ENCODE results near the gene ATP9A.
"Not testable (repeated sequence)": the region's sequence is repeated elsewhere in the genome, so short reads cannot be mapped to it uniquely, and the experiment has no call there.

Gene ATP9A

DNA sequence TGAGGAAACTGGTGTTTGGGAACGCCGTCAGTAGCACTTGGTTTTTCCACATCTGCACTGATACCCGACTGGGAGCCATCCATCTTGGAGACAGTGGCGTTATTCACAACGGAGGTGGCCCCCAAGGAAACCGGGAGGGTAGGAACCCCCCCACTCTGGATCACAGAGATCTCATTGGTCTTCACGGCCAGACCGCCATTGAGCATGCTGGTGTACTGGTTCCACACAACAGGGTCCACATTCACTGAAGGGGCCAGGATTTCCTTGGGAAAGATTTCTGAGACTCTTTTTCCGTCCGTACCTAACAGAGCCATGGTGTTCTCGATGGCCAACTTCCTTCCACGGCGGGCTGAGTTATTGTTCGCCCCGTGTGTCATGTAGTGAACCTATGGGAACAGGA is 16.1 kb upstream of the ATP9A start:
- Histone ChIP-seq H3K9me3 (ENCODE audit: control insufficient read depth, insufficient read depth, low read length) (no peaks in the 10 kb centered on the region), H3K4me1 (ENCODE audit: control insufficient read depth, low read length) (no peaks in the 10 kb centered on the region), H3K27me3 (ENCODE audit: control insufficient read depth, low read length) (no peaks in the 10 kb centered on the region), H3K9me2 (replicated peaks; ENCODE audit: control insufficient read depth, low read length) (no peaks in the 10 kb centered on the region), H4K20me1 (ENCODE audit: control insufficient read depth, insufficient read depth, low read depth, low read length) (no peaks in the 10 kb centered on the region), H3K27ac (ENCODE audit: low read depth, low read length) (no peak overlapping the region), H3K36me3 (ENCODE audit: control insufficient read depth, low read length) (no peaks in the 10 kb centered on the region), H3K4me2 (ENCODE audit: low read length) (no peak overlapping the region), H3K4me3 (ENCODE audit: low read length) (no peak overlapping the region), H3F3A (ENCODE audit: control insufficient read depth, insufficient read depth) (no peaks in the 10 kb centered on the region), H3K79me2 (ENCODE audit: control insufficient read depth, low read length) (no peaks in the 10 kb centered on the region)
- TF ChIP-seq EZH2phosphoT487 (IDR thresholded peaks at IDR 0.05; ENCODE audit: borderline replicate concordance, low read length) = no peak
- TF ChIP-seq, protein P1, sequence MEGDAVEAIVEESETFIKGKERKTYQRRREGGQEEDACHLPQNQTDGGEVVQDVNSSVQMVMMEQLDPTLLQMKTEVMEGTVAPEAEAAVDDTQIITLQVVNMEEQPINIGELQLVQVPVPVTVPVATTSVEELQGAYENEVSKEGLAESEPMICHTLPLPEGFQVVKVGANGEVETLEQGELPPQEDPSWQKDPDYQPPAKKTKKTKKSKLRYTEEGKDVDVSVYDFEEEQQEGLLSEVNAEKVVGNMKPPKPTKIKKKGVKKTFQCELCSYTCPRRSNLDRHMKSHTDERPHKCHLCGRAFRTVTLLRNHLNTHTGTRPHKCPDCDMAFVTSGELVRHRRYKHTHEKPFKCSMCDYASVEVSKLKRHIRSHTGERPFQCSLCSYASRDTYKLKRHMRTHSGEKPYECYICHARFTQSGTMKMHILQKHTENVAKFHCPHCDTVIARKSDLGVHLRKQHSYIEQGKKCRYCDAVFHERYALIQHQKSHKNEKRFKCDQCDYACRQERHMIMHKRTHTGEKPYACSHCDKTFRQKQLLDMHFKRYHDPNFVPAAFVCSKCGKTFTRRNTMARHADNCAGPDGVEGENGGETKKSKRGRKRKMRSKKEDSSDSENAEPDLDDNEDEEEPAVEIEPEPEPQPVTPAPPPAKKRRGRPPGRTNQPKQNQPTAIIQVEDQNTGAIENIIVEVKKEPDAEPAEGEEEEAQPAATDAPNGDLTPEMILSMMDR (IDR thresholded peaks at IDR 0.05; ENCODE audit: low read depth, low read length, poor library complexity, severe bottlenecking) = no peak

DNA sequence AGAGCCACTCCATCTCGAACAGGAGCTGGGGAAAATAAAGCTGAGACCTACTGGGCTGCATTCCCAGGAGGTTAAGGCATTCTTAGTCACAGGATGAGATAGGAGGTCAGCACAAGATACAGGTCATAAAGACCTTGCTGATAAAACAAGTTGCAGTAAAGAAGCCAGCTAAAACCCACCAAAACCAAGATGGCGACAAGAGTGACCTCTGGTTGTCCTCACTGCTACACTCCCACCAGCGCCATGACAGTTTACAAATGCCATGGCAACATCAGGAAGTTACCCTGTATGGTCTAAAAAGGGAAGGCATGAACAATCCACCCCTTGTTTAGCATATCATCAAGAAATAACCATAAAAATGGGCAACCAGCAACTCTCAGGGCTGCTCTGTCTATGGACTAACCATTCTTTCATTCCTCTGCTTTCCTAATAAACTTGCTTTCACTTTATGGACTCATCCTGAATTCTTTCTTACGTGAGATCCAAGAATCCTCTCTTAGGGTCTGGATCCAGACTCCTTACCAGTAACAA is 10.1 kb upstream of the ATP9A start:
- H3K9me3 ChIP-seq (ENCODE audit: control insufficient read depth, insufficient read depth, low read length); H3K4me1 ChIP-seq (ENCODE audit: control insufficient read depth, low read length); H3K27ac ChIP-seq (ENCODE audit: low read depth, low read length); H3K4me2 ChIP-seq (ENCODE audit: low read length); H4K20me1 ChIP-seq (ENCODE audit: control insufficient read depth, insufficient read depth, low read depth, low read length); H3F3A ChIP-seq (ENCODE audit: control insufficient read depth, insufficient read depth); H3K79me2 ChIP-seq (ENCODE audit: control insufficient read depth, low read length); H3K9me2 ChIP-seq (replicated peaks; ENCODE audit: control insufficient read depth, low read length); H3K36me3 ChIP-seq (ENCODE audit: control insufficient read depth, low read length); H3K4me3 ChIP-seq (ENCODE audit: low read length); H3K27me3 ChIP-seq (ENCODE audit: control insufficient read depth, low read length): not testable (repeated sequence)

DNA sequence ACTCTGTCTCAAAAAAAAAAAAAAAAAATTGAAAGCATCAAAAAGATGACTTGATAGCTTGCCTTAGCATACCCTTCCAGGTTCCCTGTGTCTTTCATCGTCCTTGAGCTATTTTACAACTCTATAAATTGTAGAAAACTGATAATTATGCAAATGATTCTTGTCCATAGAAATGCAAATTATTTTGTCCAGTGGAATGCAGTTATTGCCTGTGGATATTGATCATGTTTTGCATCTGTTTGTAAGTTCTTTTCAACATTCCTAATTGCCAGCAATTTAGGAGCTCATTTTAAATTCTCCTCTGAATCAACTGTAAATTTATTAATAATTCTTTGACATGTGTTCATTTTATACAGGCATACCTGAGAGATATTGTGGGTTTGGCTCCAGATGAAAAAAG is 7.1 kb upstream of the ATP9A start:
- no peaks in the 10 kb centered on the region for H3K9me2 ChIP-seq (replicated peaks; ENCODE audit: control insufficient read depth, low read length)
- no peaks in the 10 kb centered on the region for H4K20me1 ChIP-seq (ENCODE audit: control insufficient read depth, insufficient read depth, low read depth, low read length)

DNA sequence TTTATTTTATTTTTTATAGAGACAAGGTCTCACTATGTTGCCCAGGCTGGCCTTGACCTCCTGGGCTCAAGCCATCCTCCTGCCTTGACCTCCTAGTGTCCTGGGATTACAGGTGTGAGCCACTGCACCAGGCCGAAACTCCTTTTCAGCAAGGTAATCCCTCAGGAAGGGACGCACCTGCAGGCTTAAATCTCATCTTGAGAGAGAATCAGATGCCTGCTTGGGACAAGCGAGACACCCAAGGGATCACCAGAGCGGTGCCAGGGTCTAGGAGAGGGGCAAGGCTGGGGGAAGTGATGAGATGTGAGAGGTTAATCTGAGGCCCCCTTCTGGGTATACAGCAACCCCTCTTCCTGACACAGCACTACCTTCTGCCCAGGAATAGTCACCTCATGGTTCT is 4.0 kb upstream of the ATP9A start:
- no peak overlapping the region for H3K4me2 ChIP-seq (ENCODE audit: low read length)
- no peaks in the 10 kb centered on the region for H3F3A ChIP-seq (ENCODE audit: control insufficient read depth, insufficient read depth)
- no peak for TF ChIP-seq EZH2phosphoT487 (IDR thresholded peaks at IDR 0.05; ENCODE audit: borderline replicate concordance, low read length)
- TF ChIP-seq, protein P1 (IDR thresholded peaks at IDR 0.05; ENCODE audit: low read depth, low read length, poor library complexity, severe bottlenecking) = no peak
- no peak overlapping the region for H3K4me3 ChIP-seq (ENCODE audit: low read length)
- no peaks in the 10 kb centered on the region for H3K9me3 ChIP-seq (ENCODE audit: control insufficient read depth, insufficient read depth, low read length)
- H3K27me3 ChIP-seq (ENCODE audit: control insufficient read depth, low read length) = no peaks in the 10 kb centered on the region
- H3K4me1 ChIP-seq (ENCODE audit: control insufficient read depth, low read length) = no peaks in the 10 kb centered on the region
- no peaks in the 10 kb centered on the region for H3K79me2 ChIP-seq (ENCODE audit: control insufficient read depth, low read length)
- no peaks in the 10 kb centered on the region for H3K36me3 ChIP-seq (ENCODE audit: control insufficient read depth, low read length)
- no peaks in the 10 kb centered on the region for H3K9me2 ChIP-seq (replicated peaks; ENCODE audit: control insufficient read depth, low read length)
- H4K20me1 ChIP-seq (ENCODE audit: control insufficient read depth, insufficient read depth, low read depth, low read length) = no peaks in the 10 kb centered on the region
- no peak overlapping the region for H3K27ac ChIP-seq (ENCODE audit: low read depth, low read length)

More for the DNA sequence above, 7.1 kb upstream of the ATP9A start:
- Histone ChIP-seq H3K4me3 (ENCODE audit: low read length) (no peak overlapping the region), H3K4me1 (ENCODE audit: control insufficient read depth, low read length) (no peaks in the 10 kb centered on the region), H3K36me3 (ENCODE audit: control insufficient read depth, low read length) (no peaks in the 10 kb centered on the region), H3K9me3 (ENCODE audit: control insufficient read depth, insufficient read depth, low read length) (no peaks in the 10 kb centered on the region), H3K4me2 (ENCODE audit: low read length) (no peak overlapping the region), H3K27ac (ENCODE audit: low read depth, low read length) (no peak overlapping the region), H3K27me3 (ENCODE audit: control insufficient read depth, low read length) (no peaks in the 10 kb centered on the region), H3F3A (ENCODE audit: control insufficient read depth, insufficient read depth) (no peaks in the 10 kb centered on the region), H3K79me2 (ENCODE audit: control insufficient read depth, low read length) (no peaks in the 10 kb centered on the region)
- TF ChIP-seq, protein P1 (IDR thresholded peaks at IDR 0.05; ENCODE audit: low read depth, low read length, poor library complexity, severe bottlenecking) = no peak
- TF ChIP-seq EZH2phosphoT487 (IDR thresholded peaks at IDR 0.05; ENCODE audit: borderline replicate concordance, low read length) = no peak

Data from DOHH2 (cell line).